Epithelial cell of proximal tubule (primary cell): ENCODE results near the gene SLC12A9. TPM values are rescaled to one million over a fixed set of nuclear protein-coding genes. Genes with fewer than 3 reads are reported as not detected.
A peak's percentile ranks its signal among the peaks of the same experiment; 100 is the strongest.

ENCODE experiments used
- DNase-seq: peaks from one replicate; pipeline ENCODE4 v3.0.0-alpha.2; 2011; ENCODE audit warnings: low read depth
- H3K4me3 ChIP-seq: 2 replicates; pipeline ENCODE4 v1.5.1; 2011; ENCODE audit warnings: low read depth, mild to moderate bottlenecking, low read length
- CTCF ChIP-seq: conservative IDR thresholded peaks from 2 replicates; pipeline ENCODE4 v1.5.1; 2012; ENCODE audit warnings: low read depth, mild to moderate bottlenecking, low read length
- total RNA-seq: library from RNA; depleted of rRNA; stranded (reverse); fragments of >200 nt; gene quantifications from 2 replicates; pipeline ENCODE4 v1.2.3, GENCODE V29; 2015

The SLC12A9 gene
- total RNA-seq, 1 donor from 2014 or later: 11.4 TPM

- no peak for DNase-seq
- no peak for TF ChIP-seq CTCF
Measured at GRCh38 chr7:100822236-100823139, 30.0 kb upstream of the SLC12A9 start.

GRCh38 chr7:100823140-100823525, 29.4 kb upstream of the SLC12A9 start:
- TF ChIP-seq CTCF: no peak
- no peak for DNase-seq

More at GRCh38 chr7:100822236-100823139, 30.0 kb upstream of the SLC12A9 start:
- no peak overlapping the region for H3K4me3 ChIP-seq

GRCh38 chr7:100823534-100823933, 29.0 kb upstream of the SLC12A9 start:
- no peak for DNase-seq
- no peak overlapping the region for H3K4me3 ChIP-seq
- no peak for TF ChIP-seq CTCF

More at GRCh38 chr7:100823140-100823525, 29.4 kb upstream of the SLC12A9 start:
- no peak overlapping the region for H3K4me3 ChIP-seq

DNA sequence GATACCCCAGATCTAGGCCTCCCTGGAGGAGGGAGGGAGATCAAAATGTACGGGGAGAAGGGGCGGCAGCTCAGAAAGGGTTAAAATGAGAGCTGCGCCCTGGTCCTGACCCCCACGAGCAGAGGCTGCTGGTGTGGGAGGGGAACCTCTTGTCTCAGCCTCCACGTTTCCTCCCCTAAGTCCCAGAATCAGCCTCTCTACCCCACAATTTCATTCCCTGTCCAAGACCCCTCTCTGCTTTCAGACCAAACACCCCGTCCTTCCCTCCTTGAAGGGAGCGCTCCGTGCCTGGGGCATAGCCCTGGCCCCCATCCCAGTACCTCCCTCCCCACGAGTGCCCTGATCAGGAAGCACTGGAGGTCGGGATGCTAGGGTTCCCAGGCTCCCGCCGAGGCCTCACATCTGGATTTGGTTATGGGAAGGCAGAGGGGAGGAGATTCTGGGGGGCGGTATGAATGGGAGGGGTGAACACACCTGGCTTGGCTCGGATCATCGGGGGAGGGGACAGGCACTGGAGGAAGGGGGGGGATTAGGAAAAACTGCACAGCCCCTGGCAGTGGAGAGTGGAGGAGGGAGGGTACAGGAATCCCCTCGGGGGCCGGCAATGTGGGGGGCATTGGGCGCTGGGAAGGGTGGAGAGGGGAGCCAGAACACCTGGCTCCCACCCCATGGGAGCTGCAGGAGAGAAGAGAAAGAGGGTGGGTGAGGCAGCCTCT, 27.9 kb upstream of the SLC12A9 start:
- TF ChIP-seq CTCF: no peak
- no peak for DNase-seq
- H3K4me3 ChIP-seq: peak overlapping the region; percentile 65

DNA sequence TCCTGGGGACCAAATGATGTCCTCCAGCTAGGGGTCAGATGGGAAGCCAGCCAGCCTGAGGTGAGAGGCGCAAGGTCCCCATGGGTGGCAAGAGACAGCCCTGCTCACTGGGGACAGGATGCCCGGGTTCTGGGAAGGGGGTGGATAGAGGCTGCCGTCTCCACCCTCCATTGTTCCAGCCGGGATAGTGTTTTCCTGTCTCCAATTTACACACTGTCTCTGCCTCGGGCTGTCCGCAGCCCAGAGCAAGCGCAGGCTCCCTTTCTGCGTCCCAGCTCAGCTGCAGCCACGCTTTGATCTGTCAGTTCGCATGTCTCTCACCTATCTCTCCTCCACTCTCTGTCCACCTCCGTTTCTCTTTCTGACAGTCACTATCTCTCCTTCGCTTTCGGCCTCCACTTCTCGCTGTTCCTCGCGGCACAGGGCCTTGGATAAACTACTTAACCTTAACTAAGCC, 27.3 kb upstream of the SLC12A9 start:
- H3K4me3 ChIP-seq: peak overlapping the region; percentile 65
- no peak for DNase-seq
- TF ChIP-seq CTCF: no peak

DNA sequence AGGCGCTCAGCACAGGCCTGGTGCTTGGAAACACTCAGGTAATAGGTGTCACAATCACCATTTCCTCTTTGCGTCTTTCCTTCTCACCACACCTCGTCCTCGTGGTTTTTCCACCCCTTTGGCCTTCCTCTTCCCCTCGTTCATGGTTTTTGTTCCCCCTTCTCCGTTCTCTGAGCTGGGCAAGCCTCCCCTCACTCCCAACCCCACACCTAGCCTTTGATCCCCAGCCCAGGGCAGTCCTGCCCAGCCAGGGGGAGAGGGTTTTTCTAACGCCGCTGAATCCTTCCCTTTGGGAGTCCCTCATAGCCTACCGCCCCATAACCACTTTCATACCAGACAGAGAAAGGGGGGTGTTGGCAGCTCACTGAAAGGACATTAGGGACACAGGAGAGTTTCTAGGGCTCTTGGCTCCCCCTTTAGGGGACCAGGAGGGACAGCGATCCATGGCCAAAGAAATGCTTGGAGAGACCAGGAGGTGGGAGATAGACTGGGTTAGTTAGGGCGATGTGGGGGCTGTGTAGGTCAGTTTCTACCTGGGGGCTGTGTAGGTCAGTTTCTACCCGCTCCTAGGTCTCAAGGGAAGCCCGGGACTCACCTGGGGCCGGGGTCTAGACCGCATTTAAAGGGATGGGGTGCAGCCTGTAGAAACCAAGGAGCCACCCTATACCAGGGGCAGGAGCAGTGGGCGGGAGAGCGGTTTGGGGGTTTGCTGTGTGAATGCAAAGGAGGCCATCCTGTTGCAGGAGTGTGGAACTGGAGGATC, 26.6 kb upstream of the SLC12A9 start:
- DNase-seq: no peak
- H3K4me3 ChIP-seq: peak overlapping the region; percentile 65
- TF ChIP-seq CTCF: peak; percentile 35
